GM18868 (cell line): ENCODE results near the gene SMPDL3A.
"Not testable (repeated sequence)": the region's sequence is repeated elsewhere in the genome, so short reads cannot be mapped to it uniquely, and the experiment has no call there.

Source experiments
- ATAC-seq: cut with Tn5 transposase; IDR thresholded peaks from one replicate; pipeline ENCODE4 v1.9.1; 2021; ENCODE audit warnings: mild to moderate bottlenecking, moderate library complexity; ENCODE audit not compliant: unreplicated experiment

Gene SMPDL3A, protein sequence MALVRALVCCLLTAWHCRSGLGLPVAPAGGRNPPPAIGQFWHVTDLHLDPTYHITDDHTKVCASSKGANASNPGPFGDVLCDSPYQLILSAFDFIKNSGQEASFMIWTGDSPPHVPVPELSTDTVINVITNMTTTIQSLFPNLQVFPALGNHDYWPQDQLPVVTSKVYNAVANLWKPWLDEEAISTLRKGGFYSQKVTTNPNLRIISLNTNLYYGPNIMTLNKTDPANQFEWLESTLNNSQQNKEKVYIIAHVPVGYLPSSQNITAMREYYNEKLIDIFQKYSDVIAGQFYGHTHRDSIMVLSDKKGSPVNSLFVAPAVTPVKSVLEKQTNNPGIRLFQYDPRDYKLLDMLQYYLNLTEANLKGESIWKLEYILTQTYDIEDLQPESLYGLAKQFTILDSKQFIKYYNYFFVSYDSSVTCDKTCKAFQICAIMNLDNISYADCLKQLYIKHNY

DNA sequence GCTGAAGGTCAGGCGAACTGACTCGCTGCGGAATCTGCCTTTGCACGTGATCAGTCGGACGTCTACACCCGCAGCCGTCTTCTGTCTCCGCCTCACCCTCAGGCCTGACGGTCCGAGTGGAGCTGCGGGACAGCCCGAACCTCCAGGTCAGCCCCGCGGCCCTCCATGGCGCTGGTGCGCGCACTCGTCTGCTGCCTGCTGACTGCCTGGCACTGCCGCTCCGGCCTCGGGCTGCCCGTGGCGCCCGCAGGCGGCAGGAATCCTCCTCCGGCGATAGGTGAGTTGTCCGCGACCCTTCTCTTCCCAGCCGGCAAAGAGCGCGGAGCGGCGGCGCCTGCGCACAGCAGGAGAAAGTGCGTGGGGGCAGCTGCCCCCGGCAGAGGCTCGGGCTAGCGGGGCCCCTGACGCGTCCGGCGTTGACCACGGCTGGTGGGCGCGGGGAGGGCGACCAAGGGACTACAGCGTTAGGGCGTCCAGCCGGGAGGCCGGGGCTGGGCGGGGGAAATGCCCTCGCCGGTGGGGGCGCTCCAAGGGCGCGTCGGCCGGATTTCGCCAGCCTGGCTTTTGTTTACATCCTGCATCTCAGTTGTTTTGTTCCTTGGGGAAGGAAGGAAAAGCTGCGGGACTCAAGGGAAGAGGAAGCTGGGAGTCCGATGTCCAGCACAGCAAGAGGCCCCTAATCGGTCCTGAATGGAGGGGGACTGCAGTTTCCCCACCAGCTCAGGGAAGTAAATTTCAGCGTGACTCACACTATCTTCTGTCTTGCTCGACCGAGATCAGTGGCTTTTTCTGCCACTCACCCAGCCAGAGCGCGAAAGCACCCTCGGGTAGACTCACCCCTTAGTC lies at the start of gene SMPDL3A:
SMPDL3A (plus strand) TSS at position 77 of the 846 bp plus-strand sequence; CDS start at position 166, 89 bp downstream.
- peak; percentile 67 for ATAC-seq

DNA sequence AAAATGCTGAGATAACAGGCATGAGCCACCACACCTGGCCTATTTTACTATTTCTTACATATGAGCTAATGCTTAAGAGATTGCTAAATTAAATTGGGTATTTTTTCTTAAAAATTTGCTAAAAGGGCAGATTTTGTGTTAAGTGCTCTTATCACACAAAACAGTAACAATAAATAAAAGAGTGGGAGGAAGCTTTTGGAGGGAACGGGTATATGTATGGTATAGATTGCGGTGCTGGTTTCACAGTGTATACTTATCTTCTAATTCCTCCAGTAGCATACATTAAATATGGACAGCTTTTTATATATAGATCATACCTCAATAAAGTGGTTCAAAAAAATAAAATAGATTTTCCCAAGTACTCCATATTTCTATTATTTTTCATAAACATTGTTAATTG lies 49.0 kb upstream of the SMPDL3A start:
- no peak for ATAC-seq

DNA sequence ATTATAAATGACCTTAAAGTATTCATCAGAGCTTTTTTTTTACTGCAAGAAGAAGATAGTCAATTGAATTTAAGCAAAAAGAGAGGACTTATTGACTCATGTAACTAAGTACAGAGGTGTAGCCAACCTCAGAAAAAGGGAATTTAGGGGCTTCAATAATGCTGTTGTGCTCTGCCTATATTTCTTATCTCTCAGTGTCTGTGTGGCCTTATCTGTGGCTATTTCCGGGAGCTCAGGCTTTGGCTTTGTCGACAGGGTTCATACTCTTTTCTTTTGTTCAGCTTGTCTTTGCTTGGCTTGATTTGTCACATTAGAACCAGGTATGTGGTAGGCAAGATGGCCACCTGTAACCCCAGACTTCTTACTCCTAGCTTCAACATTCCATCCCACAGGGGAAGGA lies 48.1 kb upstream of the SMPDL3A start:
- ATAC-seq, result no peak

DNA sequence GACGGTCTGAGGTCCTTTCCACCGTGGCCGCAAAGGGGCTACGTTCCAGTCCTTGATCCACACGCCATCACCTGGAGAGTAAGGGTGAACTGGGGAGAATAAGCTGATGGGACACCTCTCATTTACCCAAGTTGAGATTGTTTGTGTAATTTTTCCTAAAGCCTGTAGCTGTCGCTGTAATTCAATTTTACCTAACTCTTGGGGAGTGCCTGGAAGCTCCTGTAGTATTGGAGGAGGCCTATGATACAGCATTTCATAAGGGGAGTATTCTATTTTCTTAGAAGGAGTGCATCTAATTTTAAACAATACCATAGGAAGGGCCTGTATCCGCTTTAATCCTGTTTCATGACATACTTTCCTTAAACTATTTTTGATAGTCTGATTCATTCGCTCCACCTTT lies 44.8 kb upstream of the SMPDL3A start:
- not testable (repeated sequence) for ATAC-seq

DNA sequence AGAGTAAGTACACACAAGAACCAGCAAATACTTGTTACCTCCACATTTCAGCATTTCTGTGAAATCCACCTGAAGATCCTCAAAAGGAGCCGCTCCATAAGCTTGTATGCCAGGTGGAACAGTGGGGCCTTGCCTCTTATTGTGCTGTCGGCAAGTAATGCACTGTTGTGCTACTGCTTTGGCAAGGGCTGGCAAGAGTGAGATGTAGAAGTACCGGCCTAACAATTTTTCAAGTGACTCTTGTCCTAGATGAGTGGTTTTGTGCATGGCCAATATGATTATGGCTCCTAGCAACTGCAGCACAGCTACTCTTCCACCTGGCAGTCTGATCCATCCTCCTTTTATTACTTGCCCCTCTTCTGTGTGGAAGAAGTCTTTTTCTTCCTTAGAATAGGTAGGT lies 44.2 kb upstream of the SMPDL3A start:
- not testable (repeated sequence) for ATAC-seq

DNA sequence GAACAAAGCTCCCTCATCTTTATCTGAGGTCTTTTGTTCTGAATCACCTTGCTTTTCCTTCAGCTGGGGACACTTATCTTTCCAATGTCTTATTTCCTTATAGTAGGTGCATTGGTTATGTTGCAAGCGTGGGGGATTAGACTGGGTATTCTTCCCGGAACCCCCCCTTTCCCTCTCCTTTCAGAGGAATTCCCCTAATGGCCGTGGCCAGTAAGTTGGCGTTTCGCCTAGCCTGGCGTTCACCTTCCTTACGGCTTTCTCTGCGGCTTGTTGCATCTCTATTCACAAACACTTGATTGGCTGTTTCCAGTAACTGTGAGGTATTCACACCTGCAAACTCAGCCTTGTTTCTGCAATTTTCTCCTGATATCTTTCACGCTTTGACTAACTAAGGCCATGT lies 42.4 kb upstream of the SMPDL3A start:
- no peak for ATAC-seq

DNA sequence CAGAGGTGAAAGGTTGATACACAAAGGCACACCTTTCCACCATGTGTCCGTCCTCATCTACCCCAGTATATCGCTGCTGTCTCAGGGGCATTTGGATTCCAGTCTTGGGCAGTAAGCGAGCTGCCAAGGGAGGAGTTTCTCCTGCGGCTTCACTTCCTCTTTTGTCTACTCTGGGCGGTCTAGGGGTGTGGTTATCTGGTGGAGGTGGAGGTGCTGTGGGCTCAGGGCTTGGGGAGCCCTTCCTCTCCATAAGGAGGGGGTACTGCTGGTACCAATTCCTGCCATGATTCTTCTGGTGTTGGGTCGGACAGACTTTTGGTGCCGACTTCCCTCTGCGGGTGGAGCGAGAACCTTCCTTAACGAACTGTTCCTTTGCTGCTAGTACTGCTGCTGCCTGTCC lies 41.5 kb upstream of the SMPDL3A start:
- ATAC-seq, result no peak

DNA sequence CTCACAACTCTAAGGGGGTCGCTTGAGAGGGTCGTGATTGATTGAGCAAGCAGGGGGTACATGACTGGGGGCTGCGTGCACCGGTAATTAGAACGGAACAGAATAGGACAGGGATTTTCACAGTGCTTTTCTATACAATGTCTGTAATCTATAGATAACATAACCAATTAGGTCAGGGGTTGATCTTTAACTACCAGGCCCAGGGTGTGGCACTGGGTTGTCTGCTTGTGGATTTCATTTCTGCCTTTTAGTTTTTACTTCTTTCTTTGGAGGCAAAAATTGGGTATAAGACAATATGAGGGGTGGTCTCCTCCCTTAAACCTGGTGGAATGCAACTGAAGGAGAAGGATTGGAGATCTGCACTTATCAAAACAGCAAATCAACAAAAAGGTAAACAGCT lies 40.1 kb upstream of the SMPDL3A start:
- ATAC-seq, result not testable (repeated sequence)

DNA sequence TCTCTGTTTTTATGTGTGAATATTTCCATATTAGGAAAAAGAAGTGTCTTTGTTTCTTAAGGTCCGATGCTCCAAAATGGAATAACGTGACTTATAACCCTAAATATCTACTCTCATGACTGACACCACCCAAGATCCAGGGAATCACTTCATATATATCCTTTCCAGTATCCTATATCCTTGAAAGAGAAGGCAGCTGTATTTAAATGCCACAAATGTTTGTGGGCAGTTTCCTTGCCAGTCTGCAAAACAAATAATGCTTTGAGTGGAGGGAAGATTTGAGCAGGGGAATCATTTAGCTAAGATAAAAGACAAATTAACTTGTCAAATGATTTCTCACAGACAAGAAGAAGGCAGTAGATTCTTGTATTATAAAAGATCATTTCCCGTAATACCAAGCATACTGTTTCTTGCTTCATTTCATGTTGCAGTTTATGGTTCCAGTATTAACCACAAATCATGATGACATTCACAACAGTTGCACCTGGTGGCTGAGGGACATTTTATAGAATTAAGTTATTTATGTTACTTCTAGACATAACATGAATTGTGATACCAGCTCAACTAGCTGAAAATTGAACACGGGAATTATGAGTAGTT lies 39.5 kb upstream of the SMPDL3A start:
- ATAC-seq, result no peak

DNA sequence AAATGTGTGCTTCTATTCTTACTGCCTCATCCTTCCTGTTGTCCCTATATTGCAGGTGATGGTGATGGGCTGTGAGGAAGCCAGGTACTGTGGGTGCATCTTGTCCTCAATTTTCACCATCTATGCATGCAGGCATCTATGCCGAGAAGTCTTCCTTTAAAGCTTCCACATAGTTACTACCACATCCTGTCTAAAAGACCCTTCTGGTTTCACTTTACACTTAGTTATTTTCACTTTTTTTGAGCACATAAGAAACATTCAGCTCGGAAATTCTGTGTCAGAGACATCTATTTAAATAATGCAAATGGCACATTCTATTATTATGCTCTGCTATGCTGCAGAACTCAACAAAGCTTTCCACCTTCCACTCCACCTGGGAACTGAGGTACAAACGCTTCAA lies 37.7 kb upstream of the SMPDL3A start:
- ATAC-seq, result peak; percentile 83

DNA sequence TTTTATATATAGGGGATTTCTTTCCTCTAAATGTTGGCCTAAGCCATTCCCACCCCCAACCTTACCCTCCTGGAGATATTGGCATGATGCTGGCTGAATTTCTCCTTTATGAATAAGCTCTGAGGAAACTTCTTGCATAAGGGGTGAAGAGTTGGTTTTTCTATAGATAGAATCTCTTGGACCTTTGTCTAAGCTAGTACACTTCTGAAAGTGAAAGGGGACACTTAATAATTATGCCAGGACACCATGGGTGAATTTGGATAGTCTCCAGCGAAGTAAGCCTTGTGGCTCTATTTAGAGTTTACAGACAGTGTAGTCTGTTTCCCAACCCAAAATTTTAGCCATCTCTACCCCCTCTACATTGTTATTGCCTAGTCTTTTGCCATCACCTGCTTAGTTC lies 36.6 kb upstream of the SMPDL3A start:
- ATAC-seq, result peak; percentile 30

DNA sequence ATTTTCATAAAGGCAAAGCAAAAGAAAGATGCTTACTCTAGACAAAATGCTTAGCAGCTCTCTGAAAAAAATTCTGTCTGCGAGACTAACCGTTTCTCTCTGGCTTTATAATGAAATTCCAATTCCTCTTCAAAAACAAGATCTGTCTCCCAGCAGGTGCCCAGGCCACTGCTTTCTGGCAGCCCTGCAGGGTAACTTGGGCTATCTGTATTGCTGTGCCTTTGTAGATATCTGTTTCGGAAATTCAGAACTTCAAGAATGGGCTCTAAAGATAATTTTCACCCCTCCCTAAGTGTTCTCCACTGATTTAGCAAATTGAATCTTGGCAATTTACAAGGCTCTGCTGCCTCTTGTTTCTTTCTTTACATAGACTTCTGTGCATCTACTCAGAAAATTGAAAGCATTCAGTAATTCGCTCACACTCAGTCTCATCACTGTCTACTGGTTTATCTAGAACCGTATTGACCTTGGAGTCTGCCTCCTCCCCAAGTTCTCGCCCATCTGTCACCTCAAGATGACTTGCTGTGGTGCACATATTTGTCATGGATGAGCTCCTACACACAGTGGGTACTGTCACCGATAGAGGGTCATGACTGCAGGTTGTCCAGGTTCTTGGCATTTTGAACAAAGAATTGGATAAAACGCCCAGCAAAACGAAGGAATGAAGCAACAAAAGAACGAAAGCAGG lies 35.9 kb upstream of the SMPDL3A start:
- no peak for ATAC-seq

DNA sequence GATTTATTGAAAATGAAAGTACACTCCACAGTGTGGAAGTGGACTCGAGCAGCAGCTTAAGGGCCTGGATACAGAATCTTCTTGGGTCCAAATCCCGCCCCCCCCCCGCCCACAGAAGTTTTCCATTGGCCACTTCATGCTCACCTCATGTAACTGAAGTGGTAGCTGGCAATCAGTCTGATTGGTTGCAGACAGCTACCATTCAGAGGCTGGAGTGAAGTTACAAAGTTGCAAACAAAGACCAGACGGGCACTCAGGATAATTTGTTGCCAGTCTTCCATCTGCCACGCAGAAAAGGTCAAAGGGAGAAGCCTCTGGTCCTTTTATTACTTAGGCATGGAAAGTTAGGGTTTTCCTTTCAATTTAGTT lies 35.4 kb upstream of the SMPDL3A start:
- no peak for ATAC-seq

DNA sequence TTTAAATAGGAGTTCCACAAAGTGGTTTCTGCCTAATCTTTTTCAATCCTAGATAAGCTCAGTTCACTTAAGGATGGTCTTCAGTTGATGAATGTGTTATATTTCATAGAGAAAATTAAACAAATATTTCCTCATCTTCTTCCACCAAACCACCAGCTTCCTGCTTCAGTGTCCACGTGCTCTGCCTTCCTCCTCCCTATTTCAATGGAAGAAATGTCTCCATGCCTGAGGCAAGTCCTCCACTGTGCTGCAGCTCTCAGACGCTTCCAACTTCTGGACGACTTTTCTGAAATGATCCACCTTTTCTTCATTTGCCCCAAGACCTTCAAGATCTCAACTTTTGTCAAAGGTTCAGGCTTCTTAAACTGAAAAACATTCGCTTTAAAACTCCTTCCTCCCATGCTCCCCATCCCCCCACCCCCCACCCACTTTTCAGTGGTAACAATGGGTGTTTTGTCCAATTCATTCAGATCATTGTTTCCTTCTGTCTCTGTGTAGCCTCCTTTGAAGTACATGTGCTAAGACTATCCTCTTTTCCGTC lies 34.8 kb upstream of the SMPDL3A start:
- no peak for ATAC-seq

DNA sequence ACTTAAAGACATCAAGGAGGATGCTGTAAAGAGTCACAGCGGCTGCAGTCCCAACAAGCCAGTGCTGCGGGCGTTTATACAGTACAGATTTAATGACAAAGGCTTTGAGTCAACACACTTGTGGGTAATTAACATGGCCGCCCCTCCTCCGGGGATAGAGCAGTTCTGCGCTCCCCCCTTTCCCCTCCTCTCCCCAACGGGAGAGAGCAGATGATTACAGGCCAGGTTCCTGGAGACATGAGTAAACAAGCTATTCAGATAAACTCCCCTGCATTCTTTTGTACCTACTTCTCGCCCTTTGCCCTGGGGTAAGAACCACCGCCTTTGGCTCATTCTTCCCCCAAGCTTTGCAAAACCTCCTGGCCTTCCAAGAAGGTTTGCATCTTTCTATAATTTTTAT lies 33.2 kb upstream of the SMPDL3A start:
- no peak for ATAC-seq

DNA sequence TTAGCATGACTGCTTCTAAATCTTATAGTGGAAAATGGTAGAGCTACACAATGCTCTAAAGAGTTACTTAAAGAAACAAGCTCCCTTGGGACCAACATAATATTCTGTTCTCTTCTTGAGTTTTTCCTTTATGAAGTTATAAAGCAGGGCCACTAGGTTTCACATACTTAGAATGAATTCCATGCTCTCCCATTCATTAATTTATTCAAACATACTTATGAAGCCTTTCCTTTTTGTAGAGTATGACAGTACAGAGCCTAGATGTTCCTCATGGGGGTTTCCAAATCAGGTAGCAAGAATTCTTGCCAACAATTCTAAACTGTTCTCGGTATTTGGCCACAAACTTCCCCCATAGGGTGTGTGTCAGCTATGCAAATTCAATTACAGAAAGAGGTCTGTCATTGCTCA lies 30.1 kb upstream of the SMPDL3A start:
- ATAC-seq, result peak; percentile 100

DNA sequence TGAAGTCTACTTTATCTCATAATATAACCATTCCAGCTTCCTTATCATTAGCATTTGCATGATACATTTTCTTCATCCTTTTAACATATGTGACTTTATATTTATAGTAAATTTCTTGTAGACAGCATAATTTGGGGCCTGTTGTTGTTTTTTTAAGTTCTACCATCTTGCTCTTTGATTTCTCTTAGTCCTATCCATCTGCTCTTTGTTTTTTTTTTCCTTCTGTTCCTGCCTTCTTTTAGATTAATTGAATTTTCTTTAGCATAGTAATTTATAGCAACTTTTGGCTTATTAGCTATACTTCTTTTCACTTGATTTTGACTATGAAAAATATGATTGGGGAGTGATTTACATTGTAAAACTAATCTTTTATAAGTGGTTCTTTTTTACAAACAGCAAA lies 28.7 kb upstream of the SMPDL3A start:
- no peak for ATAC-seq

DNA sequence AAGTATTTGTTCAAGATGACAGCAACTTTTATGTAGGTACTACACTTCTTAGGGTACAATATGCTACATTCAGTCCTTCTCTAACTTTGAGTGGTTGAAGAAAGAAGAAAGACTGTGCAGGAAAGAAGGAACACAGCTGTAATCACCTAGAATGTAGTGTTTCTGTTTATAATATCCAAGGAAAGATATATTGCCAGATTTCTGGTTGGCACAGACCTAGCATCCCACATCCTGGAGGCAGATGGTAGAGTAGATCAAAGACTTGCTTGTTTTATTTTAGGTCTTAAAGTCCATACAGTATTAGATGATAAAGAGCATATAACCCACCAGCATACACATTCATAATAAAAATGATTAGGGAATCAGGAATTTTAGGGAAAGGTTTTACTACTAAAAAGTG lies 22.8 kb upstream of the SMPDL3A start:
- no peak for ATAC-seq

DNA sequence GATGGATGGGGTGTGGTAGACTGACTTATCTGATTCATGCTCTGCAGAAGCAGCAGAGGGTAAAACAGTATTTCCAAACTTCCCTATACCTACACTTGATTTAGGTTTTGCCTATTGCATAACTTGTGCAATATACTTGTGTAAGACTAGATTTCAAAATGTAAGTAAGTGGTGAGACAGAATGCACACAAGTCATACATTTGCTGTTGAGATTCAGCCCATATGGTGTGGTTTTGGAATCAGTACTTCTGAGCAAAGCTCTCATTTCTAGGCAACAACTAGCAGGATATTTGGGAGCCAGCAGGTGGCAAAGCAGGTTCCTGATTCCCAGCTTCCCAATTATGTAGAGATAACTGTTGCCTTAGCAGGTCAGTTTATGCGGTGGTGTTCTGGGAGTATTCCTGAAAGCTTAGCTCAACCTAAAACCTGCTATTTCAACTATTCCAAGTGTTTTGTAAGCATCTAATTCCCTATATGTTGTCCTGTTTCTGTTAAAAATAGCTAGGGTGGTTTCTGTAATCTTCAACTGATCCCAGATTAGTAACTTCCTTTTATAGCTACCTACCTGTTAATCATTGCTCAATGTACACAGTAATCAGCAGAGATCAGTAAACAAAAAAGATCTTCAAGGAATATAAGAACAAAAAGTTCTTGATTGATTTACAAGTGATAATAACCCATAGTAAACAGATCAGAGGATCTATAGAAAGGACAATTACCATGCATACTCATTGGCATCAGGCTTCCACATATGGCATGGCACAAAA lies 18.0 kb upstream of the SMPDL3A start:
- ATAC-seq, result no peak
